KOPT-K1 (cell line): ENCODE measurements around the gene TMEM263.
"Not testable (repeated sequence)": the region's sequence is repeated elsewhere in the genome, so short reads cannot be mapped to it uniquely, and the experiment has no call there.

Experiments
- H3K27ac ChIP-seq: fragments of 200-600 bp; sonication (generic); 2 replicates; pipeline ENCODE4 v1.5.1; 2016; ENCODE audit warnings: antibody characterized with exemption, mild to moderate bottlenecking, low read depth, low read length; ENCODE audit not compliant: poor library complexity, severe bottlenecking
- H3K36me3 ChIP-seq: fragments of 200-600 bp; sonication (generic); 2 replicates; pipeline ENCODE4 v1.5.1; 2017; ENCODE audit warnings: antibody characterized with exemption, mild to moderate bottlenecking, low read length, moderate library complexity; ENCODE audit not compliant: insufficient read depth
- H3K9me3 ChIP-seq: fragments of 200-600 bp; sonication (generic); 2 replicates; pipeline ENCODE4 v1.5.1; 2017; ENCODE audit warnings: antibody characterized with exemption, low read length, mild to moderate bottlenecking; ENCODE audit not compliant: insufficient read depth, poor library complexity, severe bottlenecking

The TMEM263 gene

DNA sequence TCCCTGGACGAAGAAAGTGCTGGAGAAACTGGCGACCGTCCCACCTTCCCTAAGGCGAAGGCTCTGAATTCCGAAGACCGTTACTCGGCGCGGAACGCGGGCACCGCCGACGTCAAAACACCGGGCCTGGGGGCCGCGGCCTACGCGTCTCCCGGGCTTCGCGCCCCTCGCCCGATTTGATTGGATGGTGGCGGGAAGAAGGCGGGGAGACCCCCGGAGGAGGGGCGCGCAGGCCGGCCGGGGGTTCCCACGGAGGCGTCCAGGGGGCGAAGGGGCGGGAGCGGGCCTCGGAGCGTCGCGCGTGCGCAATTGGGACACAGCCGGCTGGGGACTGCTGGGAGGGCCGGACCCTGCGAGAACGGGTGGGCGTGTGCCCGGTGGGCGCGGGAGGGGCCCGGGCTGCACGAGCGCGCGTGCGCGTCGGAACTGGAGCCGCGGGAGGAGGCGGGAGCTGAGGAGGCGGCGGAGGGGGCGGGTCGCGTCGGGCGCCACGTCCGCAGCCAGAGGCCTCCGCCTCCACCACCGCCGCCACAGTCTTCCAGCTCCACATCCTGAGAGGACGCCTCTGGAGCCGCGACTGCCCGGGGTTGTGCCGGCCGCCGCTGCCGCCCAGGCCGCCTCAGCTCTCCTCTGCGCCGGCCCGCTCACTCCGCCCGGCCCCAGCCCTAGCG lies at the start of gene TMEM263:
TSS of gene TMEM263 (plus strand) at position 531 of the 671 bp plus-strand sequence. CDS start 11,210 bp downstream, outside the sequence.
- Histone ChIP-seq H3K9me3 (no peaks in the 10 kb centered on the region), H3K36me3 (peaks cover under 1% of the 10 kb centered on the region; the same call in 1 of the 2 replicates), H3K27ac (peak within 1 kb of the TSS; percentile 84)

DNA sequence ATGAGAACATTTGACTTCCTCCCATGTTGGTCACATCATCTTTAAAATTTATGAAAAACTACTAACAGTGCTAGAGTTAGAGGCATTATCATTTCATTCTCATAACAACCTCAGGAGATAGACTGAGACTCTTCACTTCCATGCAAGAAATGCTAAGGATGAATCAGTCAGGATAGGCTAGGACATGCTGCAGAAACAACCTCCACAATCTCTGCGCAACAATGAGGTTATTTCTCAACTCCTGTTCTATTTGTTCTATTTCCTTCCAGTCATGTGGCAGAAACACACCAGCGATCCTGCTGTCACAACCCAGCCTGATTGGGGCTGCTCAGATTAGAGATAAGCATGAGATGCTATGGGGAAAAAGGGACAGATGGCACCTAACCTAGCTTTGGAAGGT lies 49.0 kb upstream of the TMEM263 start:
- H3K27ac ChIP-seq: no peak overlapping the region
- no peaks in the 10 kb centered on the region for H3K36me3 ChIP-seq
- H3K9me3 ChIP-seq: no peaks in the 10 kb centered on the region

- H3K36me3 ChIP-seq: no peaks in the 10 kb centered on the region
- no peak overlapping the region for H3K27ac ChIP-seq
- no peaks in the 10 kb centered on the region for H3K9me3 ChIP-seq
Observed at GRCh38 chr12:106907411-106907810, 48.3 kb upstream of the TMEM263 start.

GRCh38 chr12:106907846-106908245 lies 47.9 kb upstream of the TMEM263 start:
- no peaks in the 10 kb centered on the region for H3K9me3 ChIP-seq
- H3K36me3 ChIP-seq: no peaks in the 10 kb centered on the region
- H3K27ac ChIP-seq: no peak overlapping the region

DNA sequence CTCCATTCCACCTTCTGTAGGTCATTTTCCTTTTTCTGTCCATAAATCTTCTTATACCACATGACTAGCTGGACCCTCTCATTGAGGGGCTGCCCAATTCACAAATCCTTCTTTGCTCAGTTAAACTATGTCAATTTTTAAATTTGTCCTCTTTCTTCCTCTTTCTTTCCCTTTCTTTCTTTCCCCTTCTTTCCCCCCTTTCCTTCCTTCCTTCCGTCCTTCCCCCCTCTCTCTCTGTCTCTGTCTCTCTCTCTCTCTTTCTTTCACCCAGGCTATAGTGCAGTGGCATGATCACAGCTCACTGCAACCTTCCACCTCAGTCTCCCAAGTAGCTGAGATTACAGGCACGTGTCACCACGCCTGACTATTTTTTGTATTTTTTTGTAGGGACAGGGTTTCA lies 47.1 kb upstream of the TMEM263 start:
- no peaks in the 10 kb centered on the region for H3K36me3 ChIP-seq
- no peak overlapping the region for H3K27ac ChIP-seq
- H3K9me3 ChIP-seq: no peaks in the 10 kb centered on the region

DNA sequence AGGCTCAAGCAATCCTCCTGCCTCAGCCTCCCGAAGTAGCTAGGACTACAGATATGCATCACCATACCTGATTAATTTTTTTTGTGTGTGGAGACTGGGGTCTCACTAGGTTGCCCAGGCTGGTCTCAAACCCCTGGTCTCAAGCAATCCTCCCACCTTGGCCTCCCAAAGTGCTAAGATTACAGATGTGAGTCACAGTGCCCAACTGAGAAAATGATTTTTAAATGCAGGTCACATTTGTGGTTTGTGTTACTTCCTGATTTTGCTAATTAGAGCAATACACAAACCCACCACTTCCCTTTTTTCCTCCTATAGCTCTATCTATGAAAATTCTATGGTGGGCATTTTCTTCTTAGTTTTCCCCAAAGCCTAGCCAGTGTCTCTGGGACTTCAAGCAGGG lies 45.5 kb upstream of the TMEM263 start:
- Histone ChIP-seq H3K9me3 (no peaks in the 10 kb centered on the region), H3K36me3 (no peaks in the 10 kb centered on the region), H3K27ac (no peak overlapping the region)

- H3K9me3 ChIP-seq: no peaks in the 10 kb centered on the region
- H3K36me3 ChIP-seq: no peaks in the 10 kb centered on the region
- H3K27ac ChIP-seq: no peak overlapping the region
Observed at GRCh38 chr12:106911581-106911980, 44.1 kb upstream of the TMEM263 start.

GRCh38 chr12:106913456-106913855 lies 42.3 kb upstream of the TMEM263 start:
- H3K9me3 ChIP-seq: no peaks in the 10 kb centered on the region
- H3K27ac ChIP-seq: no peak overlapping the region
- H3K36me3 ChIP-seq: no peaks in the 10 kb centered on the region

GRCh38 chr12:106914796-106915634 lies 40.7 kb upstream of the TMEM263 start:
- Histone ChIP-seq H3K36me3 (no peaks in the 10 kb centered on the region), H3K9me3 (no peaks in the 10 kb centered on the region), H3K27ac (no peak overlapping the region)

DNA sequence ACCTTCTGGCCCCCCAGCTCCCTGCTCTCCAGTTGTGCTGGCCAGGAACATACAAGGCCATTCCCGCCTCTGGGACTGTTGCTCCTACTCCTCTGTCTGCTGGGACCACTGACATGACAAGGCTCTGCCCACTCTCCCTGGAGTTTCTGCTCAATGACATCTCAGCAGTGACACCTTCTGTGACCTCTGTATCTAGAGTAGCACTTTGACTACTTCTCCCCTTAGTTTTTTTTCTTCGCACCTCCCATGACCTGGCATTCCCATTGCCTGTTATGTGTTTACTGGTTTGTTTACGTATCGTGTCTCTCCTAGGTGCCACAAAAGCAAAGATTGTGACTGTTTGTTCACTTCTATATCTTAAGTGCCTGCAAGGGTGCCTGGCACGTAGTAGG lies 40.1 kb upstream of the TMEM263 start:
- Histone ChIP-seq H3K36me3 (no peaks in the 10 kb centered on the region), H3K9me3 (no peaks in the 10 kb centered on the region), H3K27ac (no peak overlapping the region)

DNA sequence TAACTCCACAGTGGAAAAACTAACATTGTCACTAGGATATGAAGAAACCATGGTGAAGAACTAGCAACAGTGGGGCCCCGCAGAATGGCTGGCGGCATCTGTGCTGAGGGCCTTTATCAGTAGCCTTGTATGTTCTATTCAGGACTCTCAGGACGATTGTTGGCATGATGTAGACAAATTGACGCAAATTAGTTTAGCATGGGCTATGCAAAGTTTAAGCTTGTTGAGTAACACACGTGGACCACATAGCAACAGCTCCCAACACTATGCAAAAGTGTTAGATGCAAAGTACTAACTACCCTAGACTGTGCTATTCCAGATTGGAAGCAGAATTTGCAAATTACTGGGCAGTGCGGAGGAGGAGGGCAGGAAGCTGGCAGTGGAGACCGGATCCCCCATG lies 38.2 kb upstream of the TMEM263 start:
- Histone ChIP-seq H3K27ac (no peak overlapping the region), H3K36me3 (no peaks in the 10 kb centered on the region), H3K9me3 (no peaks in the 10 kb centered on the region)

GRCh38 chr12:106918746-106919145 lies 37.0 kb upstream of the TMEM263 start:
- H3K27ac ChIP-seq: no peak overlapping the region
- peaks cover 4% of the 10 kb centered on the region for H3K9me3 ChIP-seq
- H3K36me3 ChIP-seq: no peaks in the 10 kb centered on the region

GRCh38 chr12:106919910-106920544 lies 35.7 kb upstream of the TMEM263 start:
- Histone ChIP-seq H3K9me3 (peaks cover 12% of the 10 kb centered on the region), H3K27ac (no peak overlapping the region), H3K36me3 (no peaks in the 10 kb centered on the region)

DNA sequence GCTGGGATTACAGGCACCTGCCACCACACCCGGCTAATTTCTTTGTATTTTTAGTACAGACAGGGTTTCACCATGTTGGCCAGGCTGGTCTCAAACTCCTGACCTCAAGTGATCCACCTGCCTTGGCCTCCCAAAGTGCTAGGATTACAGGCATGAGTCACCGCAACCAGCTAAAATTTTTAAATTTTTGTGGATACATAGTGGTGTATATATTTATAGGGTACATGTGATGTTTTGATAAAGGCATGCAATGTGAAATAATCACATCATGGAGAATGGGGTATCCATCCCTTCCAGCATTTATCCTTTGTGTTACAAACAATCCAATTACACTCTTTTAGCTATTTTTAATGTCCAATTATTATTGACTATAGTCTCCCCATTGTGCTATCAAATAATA lies 33.7 kb upstream of the TMEM263 start:
- H3K36me3 ChIP-seq, H3K27ac ChIP-seq: not testable (repeated sequence)
- peaks cover 12% of the 10 kb centered on the region for H3K9me3 ChIP-seq

- H3K36me3 ChIP-seq, H3K27ac ChIP-seq: not testable (repeated sequence)
- H3K9me3 ChIP-seq: peaks cover 12% of the 10 kb centered on the region
Observed at GRCh38 chr12:106923594-106923993, 32.1 kb upstream of the TMEM263 start.
